Neural progenitor cell (in vitro differentiated cells): Measurements from ENCODE around the gene DOK3. TPM values are rescaled to one million over a fixed set of nuclear protein-coding genes. Genes with fewer than 3 reads are reported as not detected.

Experiments
- DNase-seq: peaks from one replicate; pipeline ENCODE4 v3.0.0-alpha.2; 2016; ENCODE audit warnings: low spot score
- H2AFZ ChIP-seq: fragments of 200-600 bp; sonication (generic); replicated peaks from 2 replicates; pipeline ENCODE4 v1.6.1; 2016; ENCODE audit warnings: antibody characterized with exemption
- H3F3A ChIP-seq: fragments of 200-600 bp; sonication (generic); 2 replicates; pipeline ENCODE4 v1.6.1; 2016; ENCODE audit warnings: antibody characterized with exemption, low read depth
- H3K27ac ChIP-seq: fragments of 200-600 bp; sonication (generic); 2 replicates; pipeline ENCODE4 v1.5.1; 2016; ENCODE audit warnings: mild to moderate bottlenecking
- H3K27me3 ChIP-seq: fragments of 200-600 bp; sonication (generic); 2 replicates; pipeline ENCODE4 v1.6.1; 2016; ENCODE audit warnings: mild to moderate bottlenecking, moderate library complexity
- H3K36me3 ChIP-seq: fragments of 200-600 bp; sonication (generic); 2 replicates; pipeline ENCODE4 v1.5.1; 2016
- H3K4me1 ChIP-seq: fragments of 200-600 bp; sonication (generic); 2 replicates; pipeline ENCODE4 v1.6.1; 2016; ENCODE audit warnings: mixed run types
- H3K4me2 ChIP-seq: fragments of 200-600 bp; sonication (generic); 2 replicates; pipeline ENCODE4 v1.6.1; 2016
- H3K4me3 ChIP-seq: fragments of 200-600 bp; sonication (generic); 2 replicates; pipeline ENCODE4 v1.5.1; 2016
- H3K79me2 ChIP-seq: fragments of 200-600 bp; sonication (generic); 2 replicates; pipeline ENCODE4 v1.6.1; 2016; ENCODE audit warnings: low read depth
- H3K9ac ChIP-seq: fragments of 200-600 bp; sonication (generic); 2 replicates; pipeline ENCODE4 v1.6.1; 2016
- H3K9me3 ChIP-seq: fragments of 200-600 bp; sonication (generic); 2 replicates; pipeline ENCODE4 v1.5.1; 2016; ENCODE audit warnings: low read depth
- H4K20me1 ChIP-seq: fragments of 200-600 bp; sonication (generic); 2 replicates; pipeline ENCODE4 v1.6.1; 2016; ENCODE audit warnings: low read depth
- H3K27ac Mint-ChIP-seq: 3 replicates; pipeline ENCODE4 v1.8.0; 2021; ENCODE audit warnings: mixed read lengths
- H3K27me3 Mint-ChIP-seq: 2 replicates; pipeline ENCODE4 v1.8.0; 2022; ENCODE audit warnings: low read depth, mild to moderate bottlenecking, inconsistent platforms, moderate library complexity, mixed read lengths; ENCODE audit not compliant: insufficient read depth
- H3K36me3 Mint-ChIP-seq: 3 replicates; pipeline ENCODE4 v1.8.0; 2021; ENCODE audit warnings: mixed read lengths
- H3K4me1 Mint-ChIP-seq: 3 replicates; pipeline ENCODE4 v1.8.0; 2021; ENCODE audit warnings: mixed read lengths
- H3K4me3 Mint-ChIP-seq: 3 replicates; pipeline ENCODE4 v1.8.0; 2021; ENCODE audit warnings: mild to moderate bottlenecking, moderate library complexity, mixed read lengths
- H3K9me3 Mint-ChIP-seq: 3 replicates; pipeline ENCODE4 v1.8.0; 2020; ENCODE audit warnings: mixed read lengths
- CTCF ChIP-seq: fragments of 200-600 bp; sonication (generic); IDR thresholded peaks from 2 replicates; pipeline ENCODE4 v1.5.1; 2017; ENCODE audit warnings: antibody characterized with exemption, mild to moderate bottlenecking
- EZH2 ChIP-seq: fragments of 200-600 bp; sonication (generic); IDR thresholded peaks from 2 replicates; pipeline ENCODE4 v1.6.1; 2017; ENCODE audit warnings: antibody characterized with exemption, mild to moderate bottlenecking, moderate library complexity
- EZH2phosphoT487 ChIP-seq: fragments of 200-600 bp; sonication (generic); IDR thresholded peaks from 2 replicates; pipeline ENCODE4 v1.6.1; 2017; ENCODE audit warnings: antibody characterized with exemption
- total RNA-seq: library from RNA; depleted of rRNA; stranded (reverse); fragments of >200 nt; gene quantifications from 2 replicates; pipeline ENCODE4 v1.2.3, GENCODE V29; 2015; ENCODE audit warnings: low replicate concordance

DOK3 gene
- total RNA-seq, 1 donor from 2014 or later: 0.54 TPM

GRCh38 chr5:177457852-177458681 is 51.6 kb downstream of the DOK3 start:
- H3K4me1 Mint-ChIP-seq: peaks cover 39% of the 10 kb centered on the region
- peaks cover 11% of the 10 kb centered on the region for H3K27me3 Mint-ChIP-seq
- Histone ChIP-seq H3K9me3 (no peaks in the 10 kb centered on the region), H3K79me2 (peaks cover 19% of the 10 kb centered on the region), H3K4me1 (peaks cover 14% of the 10 kb centered on the region), H3F3A (peaks cover 76% of the 10 kb centered on the region), H2AFZ (no peak overlapping the region), H3K27ac (no peak overlapping the region), H3K4me2 (no peak overlapping the region), H4K20me1 (peaks cover 65% of the 10 kb centered on the region), H3K27me3 (no peaks in the 10 kb centered on the region), H3K9ac (no peak overlapping the region), H3K4me3 (no peak overlapping the region), H3K36me3 (peaks cover 4% of the 10 kb centered on the region)
- no peaks in the 10 kb centered on the region for H3K9me3 Mint-ChIP-seq
- H3K27ac Mint-ChIP-seq: peak overlapping the region; percentile 69
- H3K4me3 Mint-ChIP-seq: peak overlapping the region; percentile 77
- peaks cover 17% of the 10 kb centered on the region for H3K36me3 Mint-ChIP-seq
- no peak for DNase-seq
- TF ChIP-seq EZH2phosphoT487 (no peak), CTCF (no peak), EZH2 (no peak)

- peaks cover 75% of the 10 kb centered on the region for H3F3A ChIP-seq
- Mint-ChIP-seq H3K27ac (peak overlapping the region; percentile 69), H3K4me3 (peak overlapping the region; percentile 78), H3K36me3 (peaks cover 15% of the 10 kb centered on the region), H3K4me1 (peaks cover 46% of the 10 kb centered on the region), H3K27me3 (peaks cover 17% of the 10 kb centered on the region), H3K9me3 (no peaks in the 10 kb centered on the region)
- H3K36me3 ChIP-seq: peaks cover 4% of the 10 kb centered on the region
- no peak overlapping the region for H3K4me2 ChIP-seq
- no peak overlapping the region for H2AFZ ChIP-seq
- no peak overlapping the region for H3K4me3 ChIP-seq
- peaks cover 14% of the 10 kb centered on the region for H3K4me1 ChIP-seq
- no peak for TF ChIP-seq EZH2phosphoT487
- TF ChIP-seq EZH2: no peak
- TF ChIP-seq CTCF: peak; percentile 59
- H3K79me2 ChIP-seq: peaks cover 11% of the 10 kb centered on the region
- H3K27me3 ChIP-seq: no peaks in the 10 kb centered on the region
- no peaks in the 10 kb centered on the region for H3K9me3 ChIP-seq
- peak; percentile 99 for DNase-seq
- no peak overlapping the region for H3K27ac ChIP-seq
- no peak overlapping the region for H3K9ac ChIP-seq
- peaks cover 69% of the 10 kb centered on the region for H4K20me1 ChIP-seq
Observed at GRCh38 chr5:177456976-177457851, 52.4 kb downstream of the DOK3 start.

- peaks cover 14% of the 10 kb centered on the region for H3K4me1 ChIP-seq
Observed at GRCh38 chr5:177456591-177456964, 53.0 kb downstream of the DOK3 start.

More at GRCh38 chr5:177456591-177456964, 53.0 kb downstream of the DOK3 start:
- Mint-ChIP-seq H3K9me3 (no peaks in the 10 kb centered on the region), H3K27ac (no peak overlapping the region), H3K4me3 (peak overlapping the region; percentile 84), H3K4me1 (peaks cover 49% of the 10 kb centered on the region), H3K27me3 (peaks cover 20% of the 10 kb centered on the region), H3K36me3 (peaks cover 15% of the 10 kb centered on the region)
- H3F3A ChIP-seq: peaks cover 75% of the 10 kb centered on the region
- no peak overlapping the region for H3K4me3 ChIP-seq
- TF ChIP-seq CTCF: no peak
- peaks cover 11% of the 10 kb centered on the region for H3K79me2 ChIP-seq
- peaks cover 4% of the 10 kb centered on the region for H3K36me3 ChIP-seq
- H4K20me1 ChIP-seq: peaks cover 63% of the 10 kb centered on the region
- H3K4me2 ChIP-seq: no peak overlapping the region
- no peaks in the 10 kb centered on the region for H3K27me3 ChIP-seq
- no peak overlapping the region for H2AFZ ChIP-seq
- H3K9me3 ChIP-seq: no peaks in the 10 kb centered on the region
- H3K27ac ChIP-seq: no peak overlapping the region
- no peak overlapping the region for H3K9ac ChIP-seq
- DNase-seq: no peak
